ENCODE data around the gene PCBD1. TPM values are rescaled to one million over a fixed set of nuclear protein-coding genes. Genes with fewer than 3 reads are reported as not detected.

The PCBD1 gene
- total RNA-seq, 1 experiment from 2014 or later, result 163 TPM

- intact Hi-C loops (cut with micrococcal nuclease), result loop anchor here (2.0 kb wide), 1 partner anchor 361 kb away; no protein-coding TSS in a partner anchor
- Histone ChIP-seq H3K27me3 (ENCODE audit: insufficient read depth, low read length) (no peaks in the 10 kb centered on the region), H3K9ac (ENCODE audit: low read length) (no peak overlapping the region), H2AFZ (ENCODE audit: low read depth, low read length, poor library complexity, severe bottlenecking) (no peak overlapping the region), H4K20me1 (ENCODE audit: insufficient read depth) (no peaks in the 10 kb centered on the region), H3K36me3 (ENCODE audit: control insufficient read depth in 1 of 2, insufficient read depth in 2 of 2, low read length in 2 of 2) (no peaks in the 10 kb centered on the region), H3K4me2 (ENCODE audit: low read length) (peak overlapping the region; percentile 22), H3K27ac (ENCODE audit: low read depth, low read length) (no peak overlapping the region), H3K9me3 (ENCODE audit: control insufficient read depth in 1 of 2, insufficient read depth in 1 of 2, low read depth in 1 of 2, low read length in 2 of 2) (no peaks in the 10 kb centered on the region), H3K9me2 (ENCODE audit: insufficient read depth) (no peaks in the 10 kb centered on the region), H3K4me3 (replicated peaks in 1 of 2; ENCODE audit: low read depth in 1 of 2, low read length in 2 of 2) (no peak overlapping the region), H3K79me2 (ENCODE audit: insufficient read depth, low read length) (no peaks in the 10 kb centered on the region), H3K4me1 (ENCODE audit: control insufficient read depth in 1 of 2, insufficient read depth in 2 of 2, low read length in 2 of 2) (peaks cover 34 to 36% of the 10 kb centered on the region in 2 experiments)
- DNase-seq (ENCODE audit: low read depth, low spot score) (no peak), ATAC-seq (peak; percentile 26; the same call in 1 of the 2 replicates)
- CTCF ChIA-PET, result interaction anchor here (0.7 to 1.8 kb wide), 3 partner anchors 21 to 361 kb away, joined by 3 to 7 read pairs (median 4); no protein-coding TSS in a partner anchor
- no TSS peak for BruUV-seq (replicated peaks)
- RAD21 ChIA-PET (ENCODE audit: low non-redundant PET in 1 of 2, low total read pairs in 2 of 2, uncharacterized antibody in 2 of 2, unreplicated experiment in 2 of 2), result no interaction called here
- TF ChIP-seq ATF3 (IDR thresholded peaks at IDR 0.05) (no peak), FOSL1 (IDR thresholded peaks at IDR 0.05; ENCODE audit: low read depth) (no peak), TCF7L2 (IDR thresholded peaks at IDR 0.05; ENCODE audit: borderline replicate concordance, extremely low read depth, insufficient read depth, insufficient read length) (no peak), SIN3A (IDR thresholded peaks at IDR 0.05; ENCODE audit: low read depth) (no peak), YY1 (IDR thresholded peaks at IDR 0.05; ENCODE audit: extremely low read depth, insufficient replicate concordance, low read depth, low read length) (no peak), SRF (IDR thresholded peaks at IDR 0.05; ENCODE audit: low read depth) (no peak), MAX (IDR thresholded peaks at IDR 0.05) (no peak), CBX3 (IDR thresholded peaks at IDR 0.05; ENCODE audit: low read depth) (no peak), REST (IDR thresholded peaks at IDR 0.05; ENCODE audit: low read depth) (no peak), ZBTB33 (IDR thresholded peaks at IDR 0.05; ENCODE audit: extremely low read depth, insufficient replicate concordance, low read length) (no peak), EGR1 (IDR thresholded peaks at IDR 0.05; ENCODE audit: low read depth) (no peak), SP1 (IDR thresholded peaks at IDR 0.05; ENCODE audit: low read depth) (no peak), EZH2 (IDR thresholded peaks at IDR 0.05) (no peak)
- POLR2A ChIA-PET, result interaction anchor here (1.4 kb wide), 1 partner anchor 292 kb away, joined by 4 read pairs; no protein-coding TSS in a partner anchor
Observed at GRCh38 chr10:70923696-70924095, 35.3 kb upstream of the PCBD1 start.
